Activated CD8-positive, alpha-beta memory T cell treated with anti-CD3 and anti-CD28 coated beads for 36 hours (primary cell): Measurements from ENCODE around the gene ISCA1. TPM values are rescaled to one million over a fixed set of nuclear protein-coding genes. Genes with fewer than 3 reads are reported as not detected.

Experiments
- CTCF ChIA-PET: fragments of 350-600 bp; sonication (Branson Sonifier 250); formaldehyde crosslinking; loops from one replicate; lab custom pipeline; 2021; ENCODE audit warnings: antibody characterized with exemption; lab: Charles Lee
- POLR2A ChIA-PET: fragments of 350-600 bp; sonication (Branson Sonifier 250); formaldehyde crosslinking; loops from one replicate; lab custom pipeline; 2021; ENCODE audit warnings: antibody characterized with exemption; lab: Charles Lee
- total RNA-seq, 2 experiments: library from RNA; stranded (reverse); gene quantifications; one replicate each; pipeline ENCODE4 v1.2.3, GENCODE V29; 2021

The ISCA1 gene
- total RNA-seq, 2 experiments from 2014 or later = 36.3 TPM

GRCh38 chr9:86250123-86250522 lies 32.2 kb downstream of the ISCA1 start:
- CTCF ChIA-PET = no interaction called here
- POLR2A ChIA-PET = no interaction called here

GRCh38 chr9:86248746-86249145 lies 33.6 kb downstream of the ISCA1 start:
- CTCF ChIA-PET = no interaction called here
- POLR2A ChIA-PET = no interaction called here

GRCh38 chr9:86246752-86247161 lies 35.6 kb downstream of the ISCA1 start:
- CTCF ChIA-PET = no interaction called here
- POLR2A ChIA-PET = no interaction called here

- CTCF ChIA-PET = no interaction called here
These were observed 40.3 kb downstream of the ISCA1 start for GRCh38 chr9:86242071-86242470.

GRCh38 chr9:86241216-86241615 lies 41.1 kb downstream of the ISCA1 start:
- POLR2A ChIA-PET = no interaction called here
- CTCF ChIA-PET = no interaction called here

More at GRCh38 chr9:86242071-86242470, 40.3 kb downstream of the ISCA1 start:
- POLR2A ChIA-PET = no interaction called here

GRCh38 chr9:86238861-86239770 lies 43.2 kb downstream of the ISCA1 start:
- POLR2A ChIA-PET = no interaction called here
- CTCF ChIA-PET = no interaction called here

- ChIA-PET POLR2A (no interaction called here), CTCF (no interaction called here)
These were observed 51.5 kb downstream of the ISCA1 start for GRCh38 chr9:86230858-86231257.

GRCh38 chr9:86222667-86223066 lies 59.7 kb downstream of the ISCA1 start:
- ChIA-PET POLR2A (no interaction called here), CTCF (no interaction called here)

- ChIA-PET POLR2A (no interaction called here), CTCF (interaction anchor here (0.7 kb wide), 1 partner anchor 22 kb away, joined by 3 read pairs; no protein-coding TSS in a partner anchor)
These were observed 62.7 kb downstream of the ISCA1 start for GRCh38 chr9:86219606-86220005.

GRCh38 chr9:86217076-86217755 lies 65.1 kb downstream of the ISCA1 start:
- ChIA-PET POLR2A (no interaction called here), CTCF (no interaction called here)

Other genes starting within 250 kb of the ISCA1 start
- 1 to 10 TPM; 5.9 to 6.2 TPM for gene GOLM1, start 183.0 kb downstream of the ISCA1 start, total RNA-seq
- gene C9orf153, start 22.9 kb downstream of the ISCA1 start, total RNA-seq = under 1 TPM in 1 of 2 experiments, not detected in 1; 0.19 TPM
- gene TUT7, start 71.9 kb upstream of the ISCA1 start, total RNA-seq = 10 to 100 TPM; 33.0 to 33.9 TPM